Endothelial cell of umbilical vein (primary cell): ENCODE data around the gene LIM2.
"Not testable (repeated sequence)": the region's sequence is repeated elsewhere in the genome, so short reads cannot be mapped to it uniquely, and the experiment has no call there.

Source experiments
- EZH2 ChIP-seq: IDR thresholded peaks from 2 replicates; pipeline ENCODE4 v1.6.1; 2012; ENCODE audit warnings: borderline replicate concordance, low read depth, mild to moderate bottlenecking, moderate library complexity, low read length, inconsistent platforms; ENCODE audit not compliant: severe bottlenecking
- POLR2A ChIP-seq: IDR thresholded peaks from 2 replicates; pipeline ENCODE4 v1.6.1; 2012; ENCODE audit warnings: low read depth, mild to moderate bottlenecking, control low read depth, low read length
- POLR2AphosphoS5 ChIP-seq: IDR thresholded peaks from 2 replicates; pipeline ENCODE4 v1.6.1; 2012; ENCODE audit warnings: low read depth, mild to moderate bottlenecking, control low read depth, low read length, moderate library complexity; ENCODE audit not compliant: insufficient read depth
- TF ChIP-seq, protein P1 (sequence below), 2 donors: IDR thresholded peaks; 1 replicate in 1 of 2; 2 replicates in 1 of 2; pipeline ENCODE4 v1.5.1; 2011; ENCODE audit warnings: low read length in 2 of 2, mild to moderate bottlenecking in 2 of 2, moderate library complexity in 2 of 2, control low read depth in 1 of 2, inconsistent platforms in 1 of 2, low read depth in 1 of 2; ENCODE audit not compliant: insufficient read depth in 1 of 2; ENCODE audit errors: extremely low read depth in 1 of 2

DNA sequence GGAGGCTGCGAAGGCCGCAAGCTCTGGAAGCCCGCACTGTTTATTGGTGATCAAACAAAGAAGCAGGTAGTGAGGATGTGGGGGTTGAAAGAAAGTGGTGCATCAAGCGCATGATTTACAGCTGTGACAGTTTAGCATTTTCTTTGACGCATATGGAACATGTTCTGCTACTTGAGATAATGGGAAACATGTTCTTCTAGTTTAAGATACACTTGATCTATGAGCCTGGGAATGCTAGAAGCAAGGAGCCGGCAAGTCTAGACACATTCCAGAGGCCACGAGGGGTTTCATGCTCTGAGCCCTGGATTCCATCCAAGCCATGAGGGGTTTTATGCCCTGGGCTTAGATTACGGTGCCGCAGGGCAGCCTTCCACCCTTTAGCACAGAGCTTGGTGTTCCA, 9.7 kb upstream of the LIM2 start:
- TF ChIP-seq, protein P1, sequence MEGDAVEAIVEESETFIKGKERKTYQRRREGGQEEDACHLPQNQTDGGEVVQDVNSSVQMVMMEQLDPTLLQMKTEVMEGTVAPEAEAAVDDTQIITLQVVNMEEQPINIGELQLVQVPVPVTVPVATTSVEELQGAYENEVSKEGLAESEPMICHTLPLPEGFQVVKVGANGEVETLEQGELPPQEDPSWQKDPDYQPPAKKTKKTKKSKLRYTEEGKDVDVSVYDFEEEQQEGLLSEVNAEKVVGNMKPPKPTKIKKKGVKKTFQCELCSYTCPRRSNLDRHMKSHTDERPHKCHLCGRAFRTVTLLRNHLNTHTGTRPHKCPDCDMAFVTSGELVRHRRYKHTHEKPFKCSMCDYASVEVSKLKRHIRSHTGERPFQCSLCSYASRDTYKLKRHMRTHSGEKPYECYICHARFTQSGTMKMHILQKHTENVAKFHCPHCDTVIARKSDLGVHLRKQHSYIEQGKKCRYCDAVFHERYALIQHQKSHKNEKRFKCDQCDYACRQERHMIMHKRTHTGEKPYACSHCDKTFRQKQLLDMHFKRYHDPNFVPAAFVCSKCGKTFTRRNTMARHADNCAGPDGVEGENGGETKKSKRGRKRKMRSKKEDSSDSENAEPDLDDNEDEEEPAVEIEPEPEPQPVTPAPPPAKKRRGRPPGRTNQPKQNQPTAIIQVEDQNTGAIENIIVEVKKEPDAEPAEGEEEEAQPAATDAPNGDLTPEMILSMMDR (IDR thresholded peaks at IDR 0.05; ENCODE audit: extremely low read depth in 1 of 2, insufficient read depth in 1 of 2, low read depth in 1 of 2, low read length in 2 of 2) = not testable (repeated sequence)
- TF ChIP-seq POLR2AphosphoS5, POLR2A, EZH2: not testable (repeated sequence)
